HG03064 (cell line): ENCODE data around the gene DLGAP4.

ENCODE experiments used
- ATAC-seq: cut with Tn5 transposase; IDR thresholded peaks from one replicate; pipeline ENCODE4 v1.9.1; 2021; ENCODE audit warnings: low read depth; ENCODE audit not compliant: unreplicated experiment

The DLGAP4 gene

GRCh38 chr20:36320898-36321695 is 15.0 kb downstream of the DLGAP4 start:
- no peak for ATAC-seq

GRCh38 chr20:36322131-36322530 is 16.0 kb downstream of the DLGAP4 start:
- no peak for ATAC-seq

DNA sequence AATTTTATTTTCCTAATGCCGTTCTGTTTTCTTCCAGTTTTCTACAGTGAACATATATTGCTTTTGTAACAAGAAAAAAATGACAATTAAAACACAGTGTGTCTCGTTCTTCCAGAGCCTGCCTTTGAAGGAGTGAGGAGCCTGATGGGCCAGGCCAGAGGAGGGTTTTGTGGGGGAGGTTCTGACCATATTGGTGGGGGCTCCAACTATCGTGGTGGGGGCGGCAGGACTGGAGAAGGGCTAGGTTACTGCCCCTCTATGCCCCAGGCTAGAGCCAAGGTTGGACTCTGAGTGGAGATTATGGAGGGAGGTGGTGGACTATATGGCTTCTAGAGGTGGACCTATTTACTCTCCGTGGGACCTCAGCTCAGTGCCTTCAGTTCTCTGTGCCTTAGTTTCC is 24.0 kb downstream of the DLGAP4 start:
- no peak for ATAC-seq

GRCh38 chr20:36331209-36331608 is 25.1 kb downstream of the DLGAP4 start:
- no peak for ATAC-seq

DNA sequence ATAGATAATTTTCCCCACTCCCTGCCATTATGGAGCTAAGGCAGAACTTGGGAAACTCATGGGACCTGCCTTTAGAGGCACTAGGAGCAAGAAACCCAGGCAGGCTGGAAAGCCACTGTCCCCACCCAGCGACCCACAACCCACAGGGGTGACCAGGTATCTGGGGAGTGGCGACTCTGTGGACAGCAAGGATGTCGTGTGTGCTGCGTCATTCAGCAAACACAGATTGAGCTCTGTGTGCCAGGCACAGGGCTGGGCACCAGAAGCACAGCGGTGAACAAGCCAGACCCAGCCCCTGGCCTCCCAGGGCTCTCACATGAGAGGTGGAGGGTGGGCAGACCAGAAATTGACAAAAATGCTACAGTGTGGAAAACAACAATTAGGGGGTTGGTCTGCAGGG is 27.7 kb downstream of the DLGAP4 start:
- ATAC-seq, result no peak

GRCh38 chr20:36334281-36335205 is 28.4 kb downstream of the DLGAP4 start:
- ATAC-seq, result no peak

DNA sequence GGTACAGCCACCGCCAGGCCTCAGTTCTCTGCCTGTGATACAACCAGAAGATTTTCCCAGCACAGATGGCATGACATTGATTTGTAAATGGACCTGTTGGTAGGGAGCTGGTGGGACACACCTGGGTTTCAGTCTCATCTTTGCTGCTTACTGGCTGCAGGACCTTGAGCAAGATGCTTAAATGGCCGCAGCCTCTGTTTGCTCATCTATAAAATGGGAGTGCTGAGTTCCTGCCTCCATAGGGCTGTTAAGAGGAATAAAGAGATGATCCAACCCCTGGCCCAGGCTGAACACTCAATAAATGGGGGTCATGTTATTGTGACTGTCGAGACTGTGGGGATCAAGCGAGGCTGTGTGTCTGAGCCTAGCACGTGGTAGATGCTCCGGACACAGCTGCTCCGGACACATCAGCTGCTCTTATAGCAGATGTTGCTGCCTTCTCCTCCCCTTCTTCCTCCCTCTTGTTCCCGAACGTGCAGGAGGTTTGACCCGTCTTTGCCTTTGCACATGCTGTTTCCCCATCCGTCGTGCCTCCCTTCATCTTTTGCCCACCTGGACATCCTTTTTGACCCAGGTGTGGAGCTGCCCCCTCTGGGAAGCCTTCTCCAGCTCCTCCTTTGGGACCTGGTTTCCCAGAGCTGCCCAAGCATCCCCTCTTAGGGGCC is 29.2 kb downstream of the DLGAP4 start:
- ATAC-seq, result no peak

GRCh38 chr20:36336204-36336603 is 30.1 kb downstream of the DLGAP4 start:
- no peak for ATAC-seq

- ATAC-seq, result no peak
Measured at GRCh38 chr20:36336954-36337704, 31.0 kb downstream of the DLGAP4 start.

- ATAC-seq, result no peak
Measured at GRCh38 chr20:36337886-36338285, 31.7 kb downstream of the DLGAP4 start.

GRCh38 chr20:36339646-36340592 is 33.8 kb downstream of the DLGAP4 start:
- ATAC-seq, result no peak

DNA sequence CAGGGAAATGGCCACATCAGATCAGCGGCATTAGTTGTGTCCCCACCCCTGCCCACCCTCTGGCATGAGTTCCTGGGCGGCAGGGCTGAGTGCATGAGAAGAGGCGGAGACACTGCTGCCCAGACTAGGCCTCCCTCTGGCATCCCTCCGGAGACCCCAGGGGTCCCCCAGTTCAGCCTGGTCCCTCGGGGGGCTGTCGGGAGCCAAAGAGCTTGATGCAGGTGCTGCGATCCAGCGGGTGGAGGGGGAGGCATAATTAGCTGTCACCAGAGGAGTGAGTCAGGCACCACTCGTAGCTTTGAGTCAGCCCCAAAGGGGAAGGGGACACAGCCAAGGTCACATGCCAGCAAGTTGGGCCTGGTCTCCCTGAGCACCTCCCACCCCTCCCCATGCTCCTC is 34.5 kb downstream of the DLGAP4 start:
- no peak for ATAC-seq

- no peak for ATAC-seq
Measured at GRCh38 chr20:36341331-36342020, 35.3 kb downstream of the DLGAP4 start.

DNA sequence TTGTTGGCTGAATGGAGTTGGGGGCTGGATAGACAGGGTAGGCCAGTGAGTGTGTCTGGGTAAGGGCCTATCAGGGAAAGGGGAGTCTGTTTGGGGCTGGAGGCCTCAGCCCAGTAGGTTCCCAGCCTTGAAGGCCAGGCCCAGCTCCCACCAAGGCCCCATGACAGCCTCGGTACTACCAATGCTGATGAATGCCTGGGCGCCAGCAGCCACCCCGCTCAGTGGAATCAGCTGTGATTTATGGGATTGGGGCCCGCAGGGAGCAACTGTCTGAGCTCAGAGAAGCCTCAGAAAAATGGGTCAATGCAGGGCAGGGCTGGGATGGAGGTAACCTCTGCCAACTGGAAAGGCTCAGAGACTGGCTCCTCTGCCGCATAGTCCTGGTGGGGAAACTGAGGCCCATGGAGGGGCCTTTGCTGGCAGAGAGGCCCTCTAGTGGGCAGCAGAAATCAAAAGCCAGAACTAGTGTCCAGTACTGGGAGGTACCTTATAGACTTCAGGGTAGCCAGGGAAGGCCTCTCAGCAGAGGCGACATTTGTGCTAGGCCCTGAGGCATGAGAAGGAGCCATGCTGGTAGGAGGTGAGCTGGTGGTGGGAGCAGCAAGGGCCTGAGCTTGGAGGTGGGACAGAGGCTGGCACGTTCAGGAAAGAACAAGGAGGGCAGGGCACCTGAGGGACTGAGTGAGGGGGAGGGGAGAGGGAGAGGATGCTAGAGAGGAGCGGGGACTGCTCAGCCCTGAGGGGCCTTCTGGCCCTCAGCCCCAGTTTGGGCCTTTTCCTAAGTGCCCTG is 36.4 kb downstream of the DLGAP4 start:
- ATAC-seq, result no peak

DNA sequence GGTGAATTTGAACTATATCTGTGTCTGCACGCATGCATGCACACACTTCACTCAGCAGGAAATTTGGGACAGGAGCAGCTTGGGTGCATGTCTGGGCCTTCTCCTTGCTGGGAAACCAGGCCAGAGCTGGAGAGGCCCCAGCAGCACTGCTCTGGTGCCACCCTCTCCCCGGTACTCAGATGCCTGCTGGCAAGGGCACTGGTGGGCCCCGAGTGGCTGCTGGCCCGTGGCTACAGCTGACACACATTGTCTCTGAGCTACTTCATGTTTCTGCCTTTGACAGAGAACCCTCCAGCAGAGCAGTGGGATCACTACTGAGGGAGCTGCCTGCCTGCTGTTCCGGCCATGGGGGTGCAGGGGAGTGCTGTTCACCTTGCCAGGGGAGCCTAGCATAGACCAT is 37.5 kb downstream of the DLGAP4 start:
- ATAC-seq, result no peak

DNA sequence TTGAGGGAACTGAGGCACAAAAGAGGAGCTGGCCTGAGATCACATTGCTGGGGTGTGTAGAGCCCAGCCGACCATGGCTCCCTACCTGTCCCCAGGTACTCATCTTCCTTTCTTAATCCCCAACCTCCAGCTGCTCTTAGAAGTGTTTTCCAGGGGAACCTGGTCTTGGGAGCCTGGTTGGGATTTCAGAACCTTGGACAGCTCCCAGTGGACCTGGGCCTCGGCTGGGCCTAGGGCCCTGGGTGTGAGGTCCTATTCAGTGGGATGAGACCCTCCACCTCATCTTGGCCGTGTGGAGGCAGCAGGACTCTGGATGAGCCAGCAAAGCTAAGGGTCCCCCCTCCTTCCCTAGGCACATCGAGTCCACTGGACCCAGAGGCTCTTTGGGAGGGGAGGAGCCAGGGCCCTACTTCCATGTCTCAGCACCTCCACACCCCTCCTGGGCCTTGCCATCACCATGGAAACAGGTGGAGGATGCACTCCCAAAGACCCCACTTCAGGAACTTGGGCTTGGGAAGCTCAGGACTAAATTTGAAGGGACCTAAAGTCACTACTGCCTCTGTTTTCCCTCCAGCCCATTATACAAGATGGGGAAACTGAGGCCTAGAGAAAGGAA is 38.5 kb downstream of the DLGAP4 start:
- ATAC-seq, result no peak

DNA sequence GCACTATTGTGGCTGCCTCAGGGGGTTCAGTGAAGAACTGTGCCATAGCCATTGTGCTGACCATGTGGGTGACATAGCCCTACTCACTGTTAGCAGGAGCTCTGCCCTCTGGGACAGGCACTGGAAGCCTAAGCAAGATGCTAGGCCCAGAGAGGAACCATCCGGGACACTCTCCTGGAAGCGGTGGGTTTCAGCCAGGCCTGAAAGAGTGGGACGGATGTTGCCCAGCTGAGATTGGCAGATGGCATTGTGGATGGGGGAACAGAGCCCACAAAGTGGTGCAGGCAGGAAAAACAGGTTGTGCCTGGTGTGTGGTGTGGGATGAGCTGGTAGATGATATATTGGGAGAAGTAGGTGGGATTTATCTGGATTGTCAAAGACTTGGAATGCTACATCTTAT is 40.1 kb downstream of the DLGAP4 start:
- ATAC-seq, result no peak
